IMR-90 (cell line): ENCODE results near the gene MAML1.

Experiments used
- BHLHE40 ChIP-seq: fragments of 150-350 bp; IDR thresholded peaks from 2 replicates; pipeline ENCODE4 v1.6.1; 2016; ENCODE audit warnings: mild to moderate bottlenecking, low read depth, low read length
- CHD1 ChIP-seq: IDR thresholded peaks from 2 replicates; pipeline ENCODE4 v1.6.1; 2012; ENCODE audit warnings: low read depth, low read length, improper control_type of control experiment
- CTCF ChIP-seq: conservative IDR thresholded peaks from 2 replicates; pipeline ENCODE4 v1.5.1; 2012; ENCODE audit warnings: mild to moderate bottlenecking, low read depth, low read length, improper control_type of control experiment
- MAFK ChIP-seq: IDR thresholded peaks from 2 replicates; pipeline ENCODE4 v1.6.1; 2012; ENCODE audit warnings: low read depth, low read length, improper control_type of control experiment
- MAZ ChIP-seq: IDR thresholded peaks from 2 replicates; pipeline ENCODE4 v1.6.1; 2012; ENCODE audit warnings: low read depth, mild to moderate bottlenecking, low read length, improper control_type of control experiment, moderate library complexity, borderline replicate concordance
- POLR2A ChIP-seq: IDR thresholded peaks from 2 replicates; pipeline ENCODE4 v1.6.1; 2012; ENCODE audit warnings: mild to moderate bottlenecking, low read depth, low read length
- RAD21 ChIP-seq: IDR thresholded peaks from 2 replicates; pipeline ENCODE4 v1.6.1; 2012; ENCODE audit warnings: low read length, improper control_type of control experiment
- SMC3 ChIP-seq: fragments of 150-350 bp; IDR thresholded peaks from 2 replicates; pipeline ENCODE4 v1.6.1; 2016; ENCODE audit warnings: low read depth, mild to moderate bottlenecking, antibody characterized with exemption, low read length, moderate library complexity
- USF2 ChIP-seq: fragments of 150-350 bp; IDR thresholded peaks from 2 replicates; pipeline ENCODE4 v1.6.1; 2017; ENCODE audit warnings: mild to moderate bottlenecking, antibody characterized with exemption, low read length, low read depth
- TF ChIP-seq, protein P1 (sequence below): fragments of 150-350 bp; IDR thresholded peaks from 2 replicates; pipeline ENCODE4 v1.6.1; 2016; ENCODE audit warnings: low read depth, mild to moderate bottlenecking, low read length, moderate library complexity, borderline replicate concordance

GRCh38 chr5:179769271-179769670 lies 36.6 kb downstream of the MAML1 start:
- TF ChIP-seq CTCF: no peak
- TF ChIP-seq MAZ: no peak
- no peak for TF ChIP-seq USF2
- TF ChIP-seq CHD1: no peak
- TF ChIP-seq BHLHE40: no peak
- TF ChIP-seq MAFK: no peak
- no peak for TF ChIP-seq SMC3
- TF ChIP-seq POLR2A: no peak
- TF ChIP-seq RAD21: no peak
- TF ChIP-seq, protein P1, sequence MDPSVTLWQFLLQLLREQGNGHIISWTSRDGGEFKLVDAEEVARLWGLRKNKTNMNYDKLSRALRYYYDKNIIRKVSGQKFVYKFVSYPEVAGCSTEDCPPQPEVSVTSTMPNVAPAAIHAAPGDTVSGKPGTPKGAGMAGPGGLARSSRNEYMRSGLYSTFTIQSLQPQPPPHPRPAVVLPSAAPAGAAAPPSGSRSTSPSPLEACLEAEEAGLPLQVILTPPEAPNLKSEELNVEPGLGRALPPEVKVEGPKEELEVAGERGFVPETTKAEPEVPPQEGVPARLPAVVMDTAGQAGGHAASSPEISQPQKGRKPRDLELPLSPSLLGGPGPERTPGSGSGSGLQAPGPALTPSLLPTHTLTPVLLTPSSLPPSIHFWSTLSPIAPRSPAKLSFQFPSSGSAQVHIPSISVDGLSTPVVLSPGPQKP: no peak
